ENCODE data around the gene C4orf51. TPM values are rescaled to one million over a fixed set of nuclear protein-coding genes. Genes with fewer than 3 reads are reported as not detected.

C4orf51 gene
- total and polyA plus RNA-seq, 4 experiments from 2014 or later = not detected

GRCh38 chr4:145703850-145704497 is 24.0 kb downstream of the C4orf51 start:
- Histone ChIP-seq H3K9me3 (ENCODE audit: control insufficient read depth in 1 of 2, low read length in 2 of 2) (no peaks in the 10 kb centered on the region), H3K4me3 (ENCODE audit: low read length in 2 of 2) (no peak overlapping the region), H3K27me3 (ENCODE audit: insufficient read depth, low read length) (no peaks in the 10 kb centered on the region), H3K4me1 (ENCODE audit: insufficient read depth, low read length) (no peaks in the 10 kb centered on the region), H3K36me3 (ENCODE audit: insufficient read depth, low read length) (no peaks in the 10 kb centered on the region), H3K27ac (ENCODE audit: low read depth, low read length) (no peak overlapping the region)
- H3K27ac Mint-ChIP-seq = no peak overlapping the region
- peak overlapping the region in 1 of 8 donors; percentile 17 for H3K4me3 Mint-ChIP-seq
- DNase-seq = no peak
- no peaks in the 10 kb centered on the region for H3K4me1 Mint-ChIP-seq
- ChIA-PET CTCF (ENCODE audit: partially characterized antibody) (no interaction called here), POLR2A (ENCODE audit: partially characterized antibody) (no interaction called here)
- intact Hi-C loops (cut with micrococcal nuclease) = no loop called here
- H3K9me3 Mint-ChIP-seq = peaks cover 0 to 3% (median 0%) of the 10 kb centered on the region in 8 donors
- H3K27me3 Mint-ChIP-seq = peaks cover 4% of the 10 kb centered on the region in 2 donors
- no peaks in the 10 kb centered on the region for H3K36me3 Mint-ChIP-seq

- H3K27me3 ChIP-seq (ENCODE audit: insufficient read depth, low read length) = no peaks in the 10 kb centered on the region
- CTCF ChIA-PET (ENCODE audit: partially characterized antibody) = no interaction called here
- no peaks in the 10 kb centered on the region for H3K4me1 Mint-ChIP-seq
- H3K4me3 Mint-ChIP-seq = no peak overlapping the region
- H3K9me3 ChIP-seq (ENCODE audit: control insufficient read depth in 1 of 2, low read length in 2 of 2) = peaks cover 0 to 8% of the 10 kb centered on the region in 2 donors
- H3K9me3 Mint-ChIP-seq = peaks cover 4 to 35% (median 22%) of the 10 kb centered on the region in 8 donors
- intact Hi-C loops (cut with micrococcal nuclease) = no loop called here
- H3K27me3 Mint-ChIP-seq = peaks cover 0 to 9% of the 10 kb centered on the region in 2 donors
- no peak overlapping the region for H3K4me3 ChIP-seq (ENCODE audit: low read length in 2 of 2)
- DNase-seq = no peak
- no peaks in the 10 kb centered on the region for H3K4me1 ChIP-seq (ENCODE audit: insufficient read depth, low read length)
- H3K27ac Mint-ChIP-seq = no peak overlapping the region
- peaks cover 0 to 8% of the 10 kb centered on the region in 2 donors for H3K36me3 Mint-ChIP-seq
- POLR2A ChIA-PET (ENCODE audit: partially characterized antibody) = no interaction called here
- H3K27ac ChIP-seq (ENCODE audit: low read depth, low read length) = no peak overlapping the region
- H3K36me3 ChIP-seq (ENCODE audit: insufficient read depth, low read length) = no peaks in the 10 kb centered on the region
These were observed 29.4 kb downstream of the C4orf51 start for GRCh38 chr4:145709336-145709735.

GRCh38 chr4:145709843-145710242 is 29.9 kb downstream of the C4orf51 start:
- intact Hi-C loops (cut with micrococcal nuclease) = no loop called here
- Histone ChIP-seq H3K36me3 (ENCODE audit: insufficient read depth, low read length) (no peaks in the 10 kb centered on the region), H3K4me1 (ENCODE audit: insufficient read depth, low read length) (no peaks in the 10 kb centered on the region), H3K9me3 (ENCODE audit: control insufficient read depth in 1 of 2, low read length in 2 of 2) (peaks cover 0 to 8% of the 10 kb centered on the region in 2 donors), H3K27ac (ENCODE audit: low read depth, low read length) (no peak overlapping the region), H3K4me3 (ENCODE audit: low read length in 2 of 2) (no peak overlapping the region), H3K27me3 (ENCODE audit: insufficient read depth, low read length) (no peaks in the 10 kb centered on the region)
- ChIA-PET CTCF (ENCODE audit: partially characterized antibody) (no interaction called here), POLR2A (ENCODE audit: partially characterized antibody) (no interaction called here)
- peaks cover 0 to 8% of the 10 kb centered on the region in 2 donors for H3K36me3 Mint-ChIP-seq
- no peak for DNase-seq
- H3K27me3 Mint-ChIP-seq = peaks cover 0 to 9% of the 10 kb centered on the region in 2 donors
- H3K9me3 Mint-ChIP-seq = peaks cover 4 to 35% (median 22%) of the 10 kb centered on the region in 8 donors
- no peak overlapping the region for H3K4me3 Mint-ChIP-seq
- no peak overlapping the region for H3K27ac Mint-ChIP-seq
- H3K4me1 Mint-ChIP-seq = no peaks in the 10 kb centered on the region

GRCh38 chr4:145716200-145716599 is 36.3 kb downstream of the C4orf51 start:
- no peaks in the 10 kb centered on the region for H3K36me3 ChIP-seq (ENCODE audit: insufficient read depth, low read length)
- POLR2A ChIA-PET (ENCODE audit: partially characterized antibody) = no interaction called here
- Mint-ChIP-seq H3K4me3 (no peak overlapping the region), H3K9me3 (peaks cover 0 to 14% (median 10%) of the 10 kb centered on the region in 8 donors), H3K27ac (no peak overlapping the region), H3K4me1 (peaks cover 3 to 7% (median 5%) of the 10 kb centered on the region in 4 donors), H3K36me3 (peaks cover 0 to 4% of the 10 kb centered on the region in 2 donors), H3K27me3 (peaks cover 10 to 24% of the 10 kb centered on the region in 2 donors)
- H3K27me3 ChIP-seq (ENCODE audit: insufficient read depth, low read length) = no peaks in the 10 kb centered on the region
- peaks cover 0 to 5% of the 10 kb centered on the region in 2 donors for H3K9me3 ChIP-seq (ENCODE audit: control insufficient read depth in 1 of 2, low read length in 2 of 2)
- H3K4me1 ChIP-seq (ENCODE audit: insufficient read depth, low read length) = no peaks in the 10 kb centered on the region
- intact Hi-C loops (cut with micrococcal nuclease) = no loop called here
- no peak for DNase-seq
- H3K27ac ChIP-seq (ENCODE audit: low read depth, low read length) = no peak overlapping the region
- H3K4me3 ChIP-seq (ENCODE audit: low read length in 2 of 2) = no peak overlapping the region
- CTCF ChIA-PET (ENCODE audit: partially characterized antibody) = no interaction called here

GRCh38 chr4:145716661-145717200 is 36.8 kb downstream of the C4orf51 start:
- H3K4me3 ChIP-seq (ENCODE audit: low read length in 2 of 2) = no peak overlapping the region
- intact Hi-C loops (cut with micrococcal nuclease) = no loop called here
- H3K27ac ChIP-seq (ENCODE audit: low read depth, low read length) = no peak overlapping the region
- Mint-ChIP-seq H3K9me3 (peaks cover 0 to 10% (median 6%) of the 10 kb centered on the region in 8 donors), H3K4me1 (peaks cover 3 to 7% (median 5%) of the 10 kb centered on the region in 4 donors), H3K4me3 (no peak overlapping the region), H3K27me3 (peaks cover 10 to 24% of the 10 kb centered on the region in 2 donors), H3K36me3 (no peaks in the 10 kb centered on the region), H3K27ac (no peak overlapping the region)
- no peaks in the 10 kb centered on the region for H3K27me3 ChIP-seq (ENCODE audit: insufficient read depth, low read length)
- H3K9me3 ChIP-seq (ENCODE audit: control insufficient read depth in 1 of 2, low read length in 2 of 2) = peaks cover 0 to 3% of the 10 kb centered on the region in 2 donors
- H3K4me1 ChIP-seq (ENCODE audit: insufficient read depth, low read length) = no peaks in the 10 kb centered on the region
- no peak for DNase-seq
- ChIA-PET CTCF (ENCODE audit: partially characterized antibody) (no interaction called here), POLR2A (ENCODE audit: partially characterized antibody) (no interaction called here)
- H3K36me3 ChIP-seq (ENCODE audit: insufficient read depth, low read length) = no peaks in the 10 kb centered on the region

- Mint-ChIP-seq H3K27me3 (peaks cover 10 to 24% of the 10 kb centered on the region in 2 donors), H3K4me3 (peak overlapping the region in 6 of 8 donors; percentile 17 to 51 (median 42)), H3K27ac (no peak overlapping the region), H3K4me1 (peaks cover 3 to 7% (median 5%) of the 10 kb centered on the region in 4 donors), H3K9me3 (no peaks in the 10 kb centered on the region), H3K36me3 (no peaks in the 10 kb centered on the region)
- no peak for DNase-seq
- no peaks in the 10 kb centered on the region for H3K9me3 ChIP-seq (ENCODE audit: control insufficient read depth in 1 of 2, low read length in 2 of 2)
- no peak overlapping the region for H3K4me3 ChIP-seq (ENCODE audit: low read length in 2 of 2)
- CTCF ChIA-PET (ENCODE audit: partially characterized antibody) = no interaction called here
- intact Hi-C loops (cut with micrococcal nuclease) = no loop called here
- H3K36me3 ChIP-seq (ENCODE audit: insufficient read depth, low read length) = no peaks in the 10 kb centered on the region
- no peaks in the 10 kb centered on the region for H3K27me3 ChIP-seq (ENCODE audit: insufficient read depth, low read length)
- no peak overlapping the region for H3K27ac ChIP-seq (ENCODE audit: low read depth, low read length)
- POLR2A ChIA-PET (ENCODE audit: partially characterized antibody) = no interaction called here
- H3K4me1 ChIP-seq (ENCODE audit: insufficient read depth, low read length) = no peaks in the 10 kb centered on the region
These were observed 40.0 kb downstream of the C4orf51 start for GRCh38 chr4:145719752-145720624.

- Histone ChIP-seq H3K9me3 (ENCODE audit: control insufficient read depth in 1 of 2, low read length in 2 of 2) (no peaks in the 10 kb centered on the region), H3K36me3 (ENCODE audit: insufficient read depth, low read length) (no peaks in the 10 kb centered on the region), H3K27me3 (ENCODE audit: insufficient read depth, low read length) (no peaks in the 10 kb centered on the region), H3K4me3 (ENCODE audit: low read length in 2 of 2) (no peak overlapping the region), H3K27ac (ENCODE audit: low read depth, low read length) (no peak overlapping the region), H3K4me1 (ENCODE audit: insufficient read depth, low read length) (no peaks in the 10 kb centered on the region)
- CTCF ChIA-PET (ENCODE audit: partially characterized antibody) = no interaction called here
- Mint-ChIP-seq H3K4me3 (no peak overlapping the region), H3K36me3 (no peaks in the 10 kb centered on the region), H3K4me1 (peaks cover 3 to 7% (median 5%) of the 10 kb centered on the region in 4 donors), H3K27me3 (peaks cover 10 to 24% of the 10 kb centered on the region in 2 donors), H3K27ac (no peak overlapping the region), H3K9me3 (no peaks in the 10 kb centered on the region)
- intact Hi-C loops (cut with micrococcal nuclease) = no loop called here
- no peak for DNase-seq
- POLR2A ChIA-PET (ENCODE audit: partially characterized antibody) = no interaction called here
These were observed 40.7 kb downstream of the C4orf51 start for GRCh38 chr4:145720656-145721055.
